ENCODE results near the gene CCSER1.

CCSER1 gene

DNA sequence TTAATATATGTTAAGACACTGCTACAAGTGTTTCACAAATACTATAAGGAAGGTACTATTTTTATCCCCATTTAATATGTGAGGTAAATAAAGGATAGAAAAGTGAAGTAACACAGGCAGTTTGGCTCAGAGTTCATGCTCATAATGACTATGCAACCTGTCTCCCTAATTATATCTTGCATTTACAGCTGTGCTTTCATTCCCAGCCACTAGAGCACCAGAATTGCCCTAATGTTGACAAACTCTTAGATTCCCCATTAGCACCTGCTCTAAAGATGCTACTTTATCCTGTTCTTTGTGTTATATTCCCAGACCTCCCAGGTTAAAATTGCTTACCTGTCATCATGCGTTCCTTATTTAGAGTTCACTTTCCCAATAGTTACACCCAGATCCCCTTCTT is 833.6 kb downstream of the CCSER1 start:
- Histone ChIP-seq H3K27me3 (ENCODE audit: low read length) (no peaks in the 10 kb centered on the region), H3K4me3 (ENCODE audit: insufficient read depth, low read length, poor library complexity, severe bottlenecking) (no peak overlapping the region), H3K9me2 (replicated peaks; ENCODE audit: insufficient read depth, low read length) (no peaks in the 10 kb centered on the region), H3K9ac (ENCODE audit: low read length) (no peak overlapping the region), H3K36me3 (ENCODE audit: low read length) (no peaks in the 10 kb centered on the region), H3K27ac (ENCODE audit: low read depth, low read length) (no peak overlapping the region), H3F3A (ENCODE audit: insufficient read depth) (no peaks in the 10 kb centered on the region), H3K4me2 (ENCODE audit: low read depth, low read length, poor library complexity, severe bottlenecking) (no peak overlapping the region), H2AFZ (ENCODE audit: low read depth, low read length, severe bottlenecking) (no peak overlapping the region), H3K9me3 (ENCODE audit: insufficient read depth, low read length) (no peaks in the 10 kb centered on the region), H3K79me2 (ENCODE audit: insufficient read depth, low read length) (no peaks in the 10 kb centered on the region), H4K20me1 (ENCODE audit: low read depth, low read length) (no peaks in the 10 kb centered on the region)
- TF ChIP-seq EZH2phosphoT487 (conservative IDR thresholded peaks at IDR 0.05; ENCODE audit: low read length) = no peak
- TF ChIP-seq, protein P1, sequence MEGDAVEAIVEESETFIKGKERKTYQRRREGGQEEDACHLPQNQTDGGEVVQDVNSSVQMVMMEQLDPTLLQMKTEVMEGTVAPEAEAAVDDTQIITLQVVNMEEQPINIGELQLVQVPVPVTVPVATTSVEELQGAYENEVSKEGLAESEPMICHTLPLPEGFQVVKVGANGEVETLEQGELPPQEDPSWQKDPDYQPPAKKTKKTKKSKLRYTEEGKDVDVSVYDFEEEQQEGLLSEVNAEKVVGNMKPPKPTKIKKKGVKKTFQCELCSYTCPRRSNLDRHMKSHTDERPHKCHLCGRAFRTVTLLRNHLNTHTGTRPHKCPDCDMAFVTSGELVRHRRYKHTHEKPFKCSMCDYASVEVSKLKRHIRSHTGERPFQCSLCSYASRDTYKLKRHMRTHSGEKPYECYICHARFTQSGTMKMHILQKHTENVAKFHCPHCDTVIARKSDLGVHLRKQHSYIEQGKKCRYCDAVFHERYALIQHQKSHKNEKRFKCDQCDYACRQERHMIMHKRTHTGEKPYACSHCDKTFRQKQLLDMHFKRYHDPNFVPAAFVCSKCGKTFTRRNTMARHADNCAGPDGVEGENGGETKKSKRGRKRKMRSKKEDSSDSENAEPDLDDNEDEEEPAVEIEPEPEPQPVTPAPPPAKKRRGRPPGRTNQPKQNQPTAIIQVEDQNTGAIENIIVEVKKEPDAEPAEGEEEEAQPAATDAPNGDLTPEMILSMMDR (IDR thresholded peaks at IDR 0.05; ENCODE audit: insufficient read depth, low read length, poor library complexity, severe bottlenecking) = no peak

DNA sequence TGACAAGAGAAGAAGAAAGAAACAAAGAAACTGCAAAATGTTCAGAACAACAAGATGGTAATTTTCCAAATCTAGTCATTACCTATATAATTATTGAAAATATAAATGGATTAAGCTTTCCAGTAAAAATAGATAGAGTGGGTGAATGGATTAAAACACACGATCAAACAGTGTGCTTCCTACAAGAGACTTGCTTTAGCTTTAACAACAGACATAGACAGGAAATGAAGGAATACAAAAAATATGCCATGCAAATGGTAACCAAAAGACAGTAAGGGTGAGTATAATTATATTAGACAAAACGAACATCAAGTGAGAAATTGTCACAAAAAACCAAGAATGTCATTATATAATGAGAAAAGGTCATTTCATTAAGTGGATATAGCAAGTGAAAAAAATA is 842.8 kb downstream of the CCSER1 start:
- no peaks in the 10 kb centered on the region for H3F3A ChIP-seq (ENCODE audit: insufficient read depth)
- H3K79me2 ChIP-seq (ENCODE audit: insufficient read depth, low read length) = no peaks in the 10 kb centered on the region
- H3K27ac ChIP-seq (ENCODE audit: low read depth, low read length) = no peak overlapping the region
- TF ChIP-seq EZH2phosphoT487 (conservative IDR thresholded peaks at IDR 0.05; ENCODE audit: low read length) = no peak
- TF ChIP-seq, protein P1 (IDR thresholded peaks at IDR 0.05; ENCODE audit: insufficient read depth, low read length, poor library complexity, severe bottlenecking) = no peak
- no peak overlapping the region for H3K4me3 ChIP-seq (ENCODE audit: insufficient read depth, low read length, poor library complexity, severe bottlenecking)
- no peaks in the 10 kb centered on the region for H3K27me3 ChIP-seq (ENCODE audit: low read length)
- H3K4me2 ChIP-seq (ENCODE audit: low read depth, low read length, poor library complexity, severe bottlenecking) = no peak overlapping the region
- H3K36me3 ChIP-seq (ENCODE audit: low read length) = no peaks in the 10 kb centered on the region
- no peaks in the 10 kb centered on the region for H4K20me1 ChIP-seq (ENCODE audit: low read depth, low read length)
- H2AFZ ChIP-seq (ENCODE audit: low read depth, low read length, severe bottlenecking) = no peak overlapping the region
- H3K9me3 ChIP-seq (ENCODE audit: insufficient read depth, low read length) = no peaks in the 10 kb centered on the region
- no peaks in the 10 kb centered on the region for H3K9me2 ChIP-seq (replicated peaks; ENCODE audit: insufficient read depth, low read length)
- no peak overlapping the region for H3K9ac ChIP-seq (ENCODE audit: low read length)

DNA sequence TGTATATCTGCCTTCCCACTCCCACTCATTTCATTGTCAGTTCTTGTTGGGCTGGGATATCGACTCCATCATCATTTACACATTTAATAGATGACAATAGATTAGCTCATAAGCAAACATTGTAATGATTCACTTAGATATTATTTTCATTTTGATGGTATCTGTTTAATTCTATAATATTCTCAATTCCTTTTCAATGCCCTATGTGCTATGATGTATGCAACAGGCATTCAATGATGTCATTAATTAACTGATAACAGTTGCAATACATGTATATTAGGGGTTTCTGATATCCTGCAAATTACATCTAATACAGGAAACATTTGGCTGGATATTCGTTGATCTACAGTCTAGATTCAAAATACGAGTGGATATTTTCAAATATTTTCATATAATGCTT is 850.5 kb downstream of the CCSER1 start:
- Histone ChIP-seq H4K20me1 (ENCODE audit: low read depth, low read length) (no peaks in the 10 kb centered on the region), H3K79me2 (ENCODE audit: insufficient read depth, low read length) (no peaks in the 10 kb centered on the region), H3K27ac (ENCODE audit: low read depth, low read length) (no peak overlapping the region), H3K9me3 (ENCODE audit: insufficient read depth, low read length) (no peaks in the 10 kb centered on the region), H2AFZ (ENCODE audit: low read depth, low read length, severe bottlenecking) (no peak overlapping the region), H3K36me3 (ENCODE audit: low read length) (no peaks in the 10 kb centered on the region), H3K9me2 (replicated peaks; ENCODE audit: insufficient read depth, low read length) (no peaks in the 10 kb centered on the region), H3K27me3 (ENCODE audit: low read length) (no peaks in the 10 kb centered on the region), H3F3A (ENCODE audit: insufficient read depth) (no peaks in the 10 kb centered on the region), H3K9ac (ENCODE audit: low read length) (no peak overlapping the region), H3K4me3 (ENCODE audit: insufficient read depth, low read length, poor library complexity, severe bottlenecking) (no peak overlapping the region), H3K4me2 (ENCODE audit: low read depth, low read length, poor library complexity, severe bottlenecking) (no peak overlapping the region)
- no peak for TF ChIP-seq EZH2phosphoT487 (conservative IDR thresholded peaks at IDR 0.05; ENCODE audit: low read length)
- TF ChIP-seq, protein P1 (IDR thresholded peaks at IDR 0.05; ENCODE audit: insufficient read depth, low read length, poor library complexity, severe bottlenecking) = no peak

All from SU-DHL-6 (cell line).